ENCODE results near the gene JUND. TPM values are rescaled to one million over a fixed set of nuclear protein-coding genes. Genes with fewer than 3 reads are reported as not detected.

JUND gene
- total RNA-seq, 1 donor from 2014 or later, result 531 TPM

DNA sequence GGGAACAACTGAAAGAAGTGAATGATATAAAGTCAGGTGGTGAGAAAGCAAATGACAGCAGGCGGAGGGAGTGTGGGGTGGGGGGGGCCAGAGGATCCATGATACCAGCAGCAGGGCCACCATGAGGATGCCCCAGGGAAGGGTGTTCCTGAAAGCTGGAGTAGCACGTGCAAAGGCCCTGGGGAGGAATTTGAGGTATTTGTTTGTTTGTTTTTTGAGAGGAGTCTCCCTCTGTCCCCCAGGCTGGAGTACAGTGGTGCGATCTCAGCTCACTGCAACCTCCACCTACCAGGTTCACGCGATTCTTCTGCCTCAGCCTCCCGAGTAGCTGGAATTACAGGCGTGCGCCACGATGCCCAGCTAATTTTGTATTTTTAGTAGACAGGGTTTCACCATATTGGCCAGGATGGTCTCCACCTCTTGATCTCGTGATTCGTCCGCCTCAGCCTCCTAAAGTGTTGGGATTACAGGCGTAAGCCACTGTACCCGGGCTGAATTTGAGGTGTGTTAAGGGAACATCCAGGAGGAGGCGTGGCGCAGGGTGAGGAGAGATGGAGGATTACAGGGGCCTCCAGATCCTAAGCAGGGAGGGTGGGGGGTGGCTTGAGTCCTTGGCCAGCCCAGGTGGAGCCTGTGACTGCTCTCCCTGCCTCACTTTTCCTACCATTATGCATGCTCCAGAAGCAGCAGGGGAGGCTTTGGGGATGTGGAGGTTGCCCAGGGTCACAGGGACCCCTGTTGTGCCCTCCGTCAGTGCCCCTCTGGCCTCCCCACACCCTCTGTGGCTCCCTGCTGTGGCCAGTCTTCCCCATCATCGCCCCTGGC, 12.4 kb upstream of the JUND start:
- H3K9me3 ChIP-seq, result no peaks in the 10 kb centered on the region
- H3K4me1 ChIP-seq, result peaks cover 30% of the 10 kb centered on the region
- intact Hi-C loops (cut with DNase I), result no loop called here
- H3K27ac ChIP-seq, result peak overlapping the region; percentile 99
- peak overlapping the region; percentile 62 to 68 for H3K4me3 ChIP-seq
- TF ChIP-seq POLR2A (IDR thresholded peaks at IDR 0.05) (no peak), POLR2AphosphoS5 (IDR thresholded peaks at IDR 0.05; ENCODE audit: insufficient read depth in 1 of 2, low read depth in 1 of 2) (no peak)
- TF ChIP-seq, protein P1, sequence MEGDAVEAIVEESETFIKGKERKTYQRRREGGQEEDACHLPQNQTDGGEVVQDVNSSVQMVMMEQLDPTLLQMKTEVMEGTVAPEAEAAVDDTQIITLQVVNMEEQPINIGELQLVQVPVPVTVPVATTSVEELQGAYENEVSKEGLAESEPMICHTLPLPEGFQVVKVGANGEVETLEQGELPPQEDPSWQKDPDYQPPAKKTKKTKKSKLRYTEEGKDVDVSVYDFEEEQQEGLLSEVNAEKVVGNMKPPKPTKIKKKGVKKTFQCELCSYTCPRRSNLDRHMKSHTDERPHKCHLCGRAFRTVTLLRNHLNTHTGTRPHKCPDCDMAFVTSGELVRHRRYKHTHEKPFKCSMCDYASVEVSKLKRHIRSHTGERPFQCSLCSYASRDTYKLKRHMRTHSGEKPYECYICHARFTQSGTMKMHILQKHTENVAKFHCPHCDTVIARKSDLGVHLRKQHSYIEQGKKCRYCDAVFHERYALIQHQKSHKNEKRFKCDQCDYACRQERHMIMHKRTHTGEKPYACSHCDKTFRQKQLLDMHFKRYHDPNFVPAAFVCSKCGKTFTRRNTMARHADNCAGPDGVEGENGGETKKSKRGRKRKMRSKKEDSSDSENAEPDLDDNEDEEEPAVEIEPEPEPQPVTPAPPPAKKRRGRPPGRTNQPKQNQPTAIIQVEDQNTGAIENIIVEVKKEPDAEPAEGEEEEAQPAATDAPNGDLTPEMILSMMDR (IDR thresholded peaks at IDR 0.05), result no peak
- no peak for DNase-seq (ENCODE audit: extremely low spot score in 2 of 2)
- no peaks in the 10 kb centered on the region for H3K27me3 ChIP-seq
- H3K36me3 ChIP-seq, result no peaks in the 10 kb centered on the region

DNA sequence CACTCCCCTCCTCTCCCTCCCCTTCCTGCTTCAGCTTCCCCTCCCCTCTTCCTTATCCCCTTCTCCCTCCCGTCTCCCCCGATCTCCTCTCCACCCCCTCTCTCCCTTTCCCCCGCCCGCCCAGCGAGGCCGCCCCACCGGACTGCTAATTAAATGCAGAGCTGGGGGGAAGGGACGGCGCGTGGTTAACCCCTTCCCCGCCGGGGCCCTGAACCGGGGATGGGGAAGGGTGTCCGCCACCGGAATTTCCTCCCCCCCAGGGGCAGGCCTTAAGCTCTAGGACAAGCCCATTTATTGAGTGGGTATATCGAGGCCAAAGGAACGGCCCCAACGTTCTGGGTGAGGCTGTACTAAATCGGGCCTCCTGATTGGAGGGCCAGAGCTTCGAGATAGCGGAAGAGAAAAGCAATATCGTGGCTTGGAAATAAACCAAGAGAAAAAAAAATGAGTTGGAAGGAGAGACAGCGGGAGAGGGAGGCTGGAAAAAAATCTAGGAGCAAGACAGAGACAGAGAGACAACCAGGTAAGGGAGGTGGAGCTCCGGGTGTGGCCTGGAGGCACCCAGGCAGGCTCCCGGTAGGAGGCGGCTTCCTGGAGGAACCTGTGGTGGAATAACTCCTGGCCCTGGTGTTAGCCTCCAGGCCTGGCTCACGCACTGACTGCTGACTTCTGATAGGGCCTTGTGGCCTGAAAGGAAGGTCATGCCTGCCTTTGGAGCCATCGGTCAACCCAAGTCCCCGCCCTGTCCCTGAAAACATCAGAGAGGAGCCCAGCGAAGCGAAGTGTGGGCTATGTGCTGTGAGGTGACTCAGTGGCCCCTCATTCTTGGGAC, 11.6 kb upstream of the JUND start:
- Histone ChIP-seq H3K4me1 (peaks cover 35% of the 10 kb centered on the region), H3K27me3 (no peaks in the 10 kb centered on the region), H3K36me3 (no peaks in the 10 kb centered on the region), H3K27ac (peak overlapping the region; percentile 99), H3K4me3 (peak overlapping the region; percentile 62 to 68), H3K9me3 (no peaks in the 10 kb centered on the region)
- TF ChIP-seq POLR2A (IDR thresholded peaks at IDR 0.05) (no peak), POLR2AphosphoS5 (IDR thresholded peaks at IDR 0.05; ENCODE audit: insufficient read depth in 1 of 2, low read depth in 1 of 2) (peak in 1 of 2 donors; percentile 49)
- no peak for DNase-seq (ENCODE audit: extremely low spot score in 2 of 2)
- intact Hi-C loops (cut with DNase I), result no loop called here

DNA sequence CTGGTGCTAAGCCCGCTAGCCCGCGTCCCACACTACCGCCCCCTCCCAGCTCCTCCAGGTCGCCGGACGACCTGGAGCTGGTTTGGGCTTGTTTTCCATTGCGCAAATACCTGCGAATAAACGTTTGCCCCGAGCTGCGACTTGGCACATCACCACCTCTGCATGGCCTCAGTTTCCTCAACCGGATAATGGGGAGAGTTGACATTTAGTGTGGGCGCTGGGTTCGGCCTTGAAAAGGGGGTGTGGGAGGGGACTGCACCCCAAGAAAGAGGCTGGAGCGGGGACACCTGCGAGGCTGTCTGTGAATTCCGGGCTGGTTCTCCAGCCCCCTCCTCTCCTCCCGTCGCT, 11.0 kb upstream of the JUND start:
- H3K4me1 ChIP-seq, result peaks cover 38% of the 10 kb centered on the region
- H3K36me3 ChIP-seq, result no peaks in the 10 kb centered on the region
- DNase-seq (ENCODE audit: extremely low spot score in 2 of 2), result no peak
- H3K4me3 ChIP-seq, result peak overlapping the region; percentile 62 to 68
- no peaks in the 10 kb centered on the region for H3K27me3 ChIP-seq
- intact Hi-C loops (cut with DNase I), result no loop called here
- peak in 1 of 2 donors; percentile 17 for TF ChIP-seq POLR2AphosphoS5 (IDR thresholded peaks at IDR 0.05; ENCODE audit: insufficient read depth in 1 of 2, low read depth in 1 of 2)
- TF ChIP-seq, protein P1 (IDR thresholded peaks at IDR 0.05), result no peak
- peak overlapping the region; percentile 99 for H3K27ac ChIP-seq
- H3K9me3 ChIP-seq, result no peaks in the 10 kb centered on the region

DNA sequence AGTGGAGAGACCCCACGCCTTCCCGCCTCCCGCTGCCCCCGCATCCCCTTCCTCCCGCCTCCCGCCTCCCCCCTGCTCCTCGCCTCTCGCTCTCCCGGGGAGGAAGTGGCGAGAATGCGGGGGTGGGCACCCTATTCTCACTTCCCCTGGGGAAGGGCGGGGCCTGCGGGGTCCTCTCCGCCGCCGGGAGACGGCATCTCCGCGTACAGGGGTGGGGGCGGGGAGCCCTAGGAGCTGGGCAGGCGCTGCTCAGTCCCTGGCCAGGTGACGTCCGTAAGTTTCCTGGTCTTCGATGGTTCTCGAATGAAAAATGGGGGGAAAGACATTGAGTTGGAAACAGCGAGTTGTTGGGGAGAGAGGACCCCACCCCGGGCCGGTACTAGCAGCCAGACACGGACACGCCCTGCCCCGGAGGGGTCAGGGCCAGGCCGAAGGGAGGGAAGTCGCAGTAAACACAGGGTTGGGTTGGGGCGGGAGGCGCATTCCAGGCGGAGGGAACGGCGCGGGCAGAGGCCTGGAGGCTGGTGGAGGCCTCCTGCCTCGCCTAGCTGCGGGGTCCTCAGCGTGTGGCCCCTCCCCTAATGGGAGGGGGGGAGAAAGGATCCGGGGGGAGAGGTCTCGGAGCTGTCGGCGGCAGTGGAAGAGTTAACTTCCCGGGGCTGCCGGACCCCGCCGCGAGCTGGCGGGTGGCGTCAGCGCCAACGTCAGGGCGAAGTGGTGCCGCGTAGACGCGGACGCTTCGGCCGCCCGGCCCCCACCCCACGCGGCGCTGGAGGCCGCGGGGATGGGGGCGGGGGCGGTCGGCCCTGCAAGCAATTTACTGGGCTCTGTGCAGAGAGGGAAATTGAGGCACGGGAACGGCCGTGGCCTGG, 10.4 kb upstream of the JUND start:
- TF ChIP-seq POLR2A (IDR thresholded peaks at IDR 0.05), result peak in 1 of 2 donors; percentile 79
- TF ChIP-seq POLR2AphosphoS5 (IDR thresholded peaks at IDR 0.05; ENCODE audit: insufficient read depth in 1 of 2, low read depth in 1 of 2), result peak; percentile 89 to 99
- TF ChIP-seq, protein P1 (IDR thresholded peaks at IDR 0.05), result no peak
- Histone ChIP-seq H3K4me3 (peak overlapping the region; percentile 62 to 68), H3K4me1 (peaks cover 44% of the 10 kb centered on the region), H3K36me3 (no peaks in the 10 kb centered on the region), H3K9me3 (no peaks in the 10 kb centered on the region), H3K27ac (peak overlapping the region; percentile 99), H3K27me3 (no peaks in the 10 kb centered on the region)
- intact Hi-C loops (cut with DNase I), result no loop called here
- no peak for DNase-seq (ENCODE audit: extremely low spot score in 2 of 2)

DNA sequence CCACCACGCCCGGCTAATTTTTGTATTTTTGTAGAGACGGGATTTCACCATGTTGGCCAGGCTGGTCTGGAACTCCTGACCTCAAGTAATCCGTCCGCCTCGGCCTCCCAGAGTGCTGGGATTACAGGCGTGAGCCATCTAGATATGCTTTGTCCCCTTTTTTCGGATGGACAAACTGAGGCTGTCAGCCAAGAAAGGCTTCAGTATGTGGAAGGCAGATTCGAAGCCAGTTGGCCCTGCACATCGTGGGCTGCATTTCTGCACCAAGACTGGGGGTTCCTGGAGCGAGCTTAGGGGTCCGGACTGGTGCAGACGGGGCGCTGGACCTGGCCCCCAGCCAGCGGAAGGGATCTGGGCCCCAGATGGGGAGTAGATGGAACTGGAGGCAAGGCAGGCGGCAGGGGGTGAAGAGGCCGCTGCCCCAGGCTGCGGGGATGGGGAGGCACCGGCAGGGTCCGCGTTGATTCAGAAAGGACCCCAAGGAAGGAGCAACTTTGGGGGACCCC, 9.7 kb upstream of the JUND start:
- Histone ChIP-seq H3K27me3 (no peaks in the 10 kb centered on the region), H3K4me1 (peaks cover 46% of the 10 kb centered on the region), H3K36me3 (no peaks in the 10 kb centered on the region), H3K4me3 (peak overlapping the region; percentile 62 to 68), H3K27ac (peak overlapping the region; percentile 99), H3K9me3 (no peaks in the 10 kb centered on the region)
- intact Hi-C loops (cut with DNase I), result no loop called here
- DNase-seq (ENCODE audit: extremely low spot score in 2 of 2), result no peak
- no peak for TF ChIP-seq POLR2AphosphoS5 (IDR thresholded peaks at IDR 0.05; ENCODE audit: insufficient read depth in 1 of 2, low read depth in 1 of 2)
